ENCODE data around the gene CYB5D1.

- no peak for TF ChIP-seq CTCF (IDR thresholded peaks at IDR 0.05; ENCODE audit: insufficient read depth, low read length)
- TF ChIP-seq POLR2AphosphoS5 (IDR thresholded peaks at IDR 0.05; ENCODE audit: low read depth), result no peak
- no peak for TF ChIP-seq REST (IDR thresholded peaks at IDR 0.05; ENCODE audit: insufficient replicate concordance, low read depth)
- no peak for TF ChIP-seq SPI1 (IDR thresholded peaks at IDR 0.05; ENCODE audit: borderline replicate concordance, low read depth)
- TF ChIP-seq GABPA (IDR thresholded peaks at IDR 0.05; ENCODE audit: low read depth), result no peak
Observed at GRCh38 chr17:7894226-7894625, 36.4 kb downstream of the CYB5D1 start.

Data from HL-60 (cell line).